ENCODE results near the gene HDAC4. TPM values are rescaled to one million over a fixed set of nuclear protein-coding genes. Genes with fewer than 3 reads are reported as not detected.

The HDAC4 gene
- total and polyA plus RNA-seq, 12 donors: 3.7 to 40.0 (median 25.5) TPM

DNA sequence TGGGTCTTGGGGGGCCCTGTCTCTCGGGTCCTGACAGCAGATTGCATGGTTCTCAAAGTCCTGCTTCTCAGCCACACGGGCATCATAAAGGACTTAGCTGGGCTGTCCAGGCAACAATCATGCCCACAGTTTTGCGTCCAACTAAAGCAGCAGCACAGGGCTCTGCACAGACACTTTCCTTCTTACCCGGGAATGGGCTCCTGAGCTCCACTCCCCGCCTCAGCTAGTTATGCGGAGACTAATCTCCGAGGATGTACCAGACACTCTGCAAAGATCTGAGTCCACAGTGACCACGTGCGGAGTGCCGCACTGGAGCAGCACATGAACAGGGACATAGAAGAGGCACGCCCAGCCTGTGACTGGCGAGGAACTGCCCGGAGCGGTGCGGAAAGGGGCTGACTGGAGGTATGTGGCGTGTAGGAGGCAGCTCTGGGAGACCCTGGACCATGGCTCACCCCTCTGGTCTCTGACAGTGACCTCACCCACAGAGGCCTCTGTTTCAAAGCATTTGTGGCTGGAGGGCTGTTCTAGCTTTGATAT is 270.0 kb downstream of the HDAC4 start:
- WGBS, 2 donors: 97% methylated on average over 16 of the region's 16 CpGs
- Histone ChIP-seq H3K4me3 (no peak overlapping the region), H3K36me3 (peaks cover 0 to 97% (median 38%) of the 10 kb centered on the region in 9 donors), H3K27ac (no peak overlapping the region), H3K4me1 (peaks cover 0 to 29% (median 12%) of the 10 kb centered on the region in 9 donors), H3K9me3 (no peaks in the 10 kb centered on the region), H3K27me3 (no peaks in the 10 kb centered on the region)
- ATAC-seq: no peak
- intact Hi-C loops (cut with DNase I): no loop called here
- no peak for DNase-seq
- no peak for TF ChIP-seq CTCF (IDR thresholded peaks at IDR 0.05)

- Histone ChIP-seq H3K9me3 (no peaks in the 10 kb centered on the region), H3K4me1 (peaks cover 0 to 29% (median 12%) of the 10 kb centered on the region in 9 donors), H3K27ac (no peak overlapping the region), H3K4me3 (no peak overlapping the region), H3K27me3 (no peaks in the 10 kb centered on the region), H3K36me3 (peaks cover 0 to 97% (median 40%) of the 10 kb centered on the region in 9 donors)
- DNase-seq: no peak
- no peak for TF ChIP-seq CTCF (IDR thresholded peaks at IDR 0.05)
- no peak for ATAC-seq
- WGBS, 2 donors: 91 to 92% methylated on average over 9 of the region's 9 CpGs
- intact Hi-C loops (cut with DNase I): no loop called here
These were observed 270.8 kb downstream of the HDAC4 start for GRCh38 chr2:239130041-239130440.

- TF ChIP-seq CTCF (IDR thresholded peaks at IDR 0.05): no peak
- peaks cover 0 to 29% (median 12%) of the 10 kb centered on the region in 9 donors for H3K4me1 ChIP-seq
- WGBS, 2 donors: 74 to 79% methylated on average over 8 of the region's 8 CpGs
- H3K27me3 ChIP-seq: no peaks in the 10 kb centered on the region
- H3K36me3 ChIP-seq: peaks cover 0 to 97% (median 39%) of the 10 kb centered on the region in 9 donors
- DNase-seq (no peak), ATAC-seq (peak in 6 of 8 donors; percentile 14 to 57 (median 39))
- no peaks in the 10 kb centered on the region for H3K9me3 ChIP-seq
- peak overlapping the region in 6 of 10 donors; percentile 31 to 73 (median 56) for H3K27ac ChIP-seq
- no peak overlapping the region for H3K4me3 ChIP-seq
- intact Hi-C loops (cut with DNase I): loop anchor here in 1 of 10 donors (10.0 kb wide), 1 partner anchor 275 kb away; the partner anchor contains the start of gene HDAC4
These were observed 271.5 kb downstream of the HDAC4 start for GRCh38 chr2:239129147-239129920.

GRCh38 chr2:239128706-239129105 is 272.1 kb downstream of the HDAC4 start:
- peak overlapping the region in 3 of 10 donors; percentile 47 to 73 (median 57) for H3K27ac ChIP-seq
- H3K27me3 ChIP-seq: no peaks in the 10 kb centered on the region
- no peak overlapping the region for H3K4me3 ChIP-seq
- peaks cover 0 to 29% (median 12%) of the 10 kb centered on the region in 9 donors for H3K4me1 ChIP-seq
- 92 to 95% methylated on average over 13 of the region's 13 CpGs for WGBS, 2 donors
- ATAC-seq: peak in 1 of 8 donors; percentile 5
- no peaks in the 10 kb centered on the region for H3K9me3 ChIP-seq
- H3K36me3 ChIP-seq: peaks cover 0 to 96% (median 33%) of the 10 kb centered on the region in 9 donors
- DNase-seq: no peak
- no peak for TF ChIP-seq CTCF (IDR thresholded peaks at IDR 0.05)
- intact Hi-C loops (cut with DNase I): loop anchor here in 1 of 10 donors (10.0 kb wide), 1 partner anchor 276 kb away; the partner anchor contains the start of gene HDAC4
